K562 (cell line): ENCODE measurements around the gene ASIC3. TPM values are rescaled to one million over a fixed set of nuclear protein-coding genes. Genes with fewer than 3 reads are reported as not detected.
A peak's percentile ranks its signal among the peaks of the same experiment; 100 is the strongest.

Source experiments
- BCOR ChIP-seq: fragments of 450-650 bp; IDR thresholded peaks from 2 replicates; pipeline ENCODE4 v1.6.1; 2016
- BRF1 ChIP-seq: IDR thresholded peaks from 3 replicates; pipeline ENCODE4 v1.6.1; 2011; ENCODE audit warnings: borderline replicate concordance, mild to moderate bottlenecking; ENCODE audit not compliant: insufficient read length; ENCODE audit errors: extremely low read depth
- JUND ChIP-seq, 2 experiments: IDR thresholded peaks; 2 replicates in 1 of 2; 3 replicates in 1 of 2; pipeline ENCODE4 v1.6.1; 2011; ENCODE audit warnings: borderline replicate concordance in 2 of 2, low read depth in 2 of 2, low read length in 2 of 2, improper control_type of control experiment in 1 of 2, missing biosample characterization in 1 of 2, missing genetic modification characterization in 1 of 2, missing genetic modification reagents in 1 of 2
- MEF2A ChIP-seq: IDR thresholded peaks from 2 replicates; pipeline ENCODE4 v1.6.1; 2011; ENCODE audit warnings: low read depth, mild to moderate bottlenecking, low read length, moderate library complexity; ENCODE audit not compliant: control insufficient read depth
- POU5F1 ChIP-seq: fragments of 150-350 bp; IDR thresholded peaks from 2 replicates; pipeline ENCODE4 v1.6.1; 2014; ENCODE audit warnings: borderline replicate concordance, low read length, low read depth, mild to moderate bottlenecking; ENCODE audit not compliant: partially characterized antibody
- RB1 ChIP-seq: fragments of 450-650 bp; IDR thresholded peaks from 2 replicates; pipeline ENCODE4 v1.6.1; 2017; ENCODE audit warnings: low read depth, mild to moderate bottlenecking
- RBM34 ChIP-seq: fragments of 200-400 bp; formaldehyde crosslinking; IDR thresholded peaks from 2 replicates; pipeline ENCODE4 v1.6.1; 2018; ENCODE audit warnings: low read length, borderline replicate concordance; ENCODE audit not compliant: insufficient read depth
- SETDB1 ChIP-seq: IDR thresholded peaks from one replicate; pipeline ENCODE4 v1.6.1; 2012; ENCODE audit warnings: low read length, control low read depth, inconsistent platforms
- STAT5A ChIP-seq: IDR thresholded peaks from 2 replicates; pipeline ENCODE4 v1.6.1; 2012; ENCODE audit warnings: low read length, inconsistent platforms, borderline replicate concordance
- TARDBP ChIP-seq: fragments of 450-650 bp; IDR thresholded peaks from 2 replicates; pipeline ENCODE4 v1.6.1; 2016
- TCF3 ChIP-seq: sonication (generic); formaldehyde crosslinking; IDR thresholded peaks from 2 replicates; pipeline ENCODE4 v1.4.0; 2020; ENCODE audit warnings: mild to moderate bottlenecking, missing genetic modification reagents
- TEAD1 ChIP-seq, 2 experiments: fragments of 450-650 bp in 1 of 2; sonication (generic) in 1 of 2; formaldehyde crosslinking; IDR thresholded peaks; 2 replicates each; pipeline versions ENCODE4 v1.4.0 to v1.8.0; 2020 to 2022; ENCODE audit warnings: mild to moderate bottlenecking in 2 of 2, missing genetic modification reagents in 1 of 2
- TGIF2 ChIP-seq: sonication (generic); formaldehyde crosslinking; IDR thresholded peaks from 2 replicates; pipeline ENCODE4 v1.8.1; 2022; ENCODE audit warnings: mild to moderate bottlenecking, missing genetic modification reagents, moderate library complexity
- ZNF12 ChIP-seq: sonication (generic); formaldehyde crosslinking; IDR thresholded peaks from 2 replicates; pipeline ENCODE4 v1.4.0; 2020; ENCODE audit warnings: mild to moderate bottlenecking, missing genetic modification reagents
- ZNF197 ChIP-seq: fragments of 200-800 bp; sonication (Bioruptor generic); IDR thresholded peaks from 2 replicates; pipeline ENCODE4 v1.6.1; 2016; ENCODE audit warnings: low read depth, missing genetic modification characterization, missing compliant biosample characterization
- ZNF212 ChIP-seq: fragments of 450-650 bp; formaldehyde crosslinking; IDR thresholded peaks from 2 replicates; pipeline ENCODE4 v1.4.0; 2020; ENCODE audit warnings: mild to moderate bottlenecking
- polyA plus RNA-seq, 8 experiments: library from polyadenylated mRNA; depleted of rRNA in 4 of 8; stranded (reverse) in 5 of 8; unstranded in 3 of 8; fragments of >200 nt; fragmentation: Nextera tagmentation in 2 of 8; fragmentation: Illumina TruSeq in 1 of 8; extraction: Ambion mirVana in 2 of 8; extraction: Trizol in 1 of 8; gene quantifications; 2 replicates each; pipeline versions ENCODE4 v1.2.1 to v1.2.3, GENCODE V29; 2011 to 2014; ENCODE audit warnings: inconsistent platforms in 1 of 8, missing spikeins in 1 of 8
- total RNA-seq, 7 experiments: library from RNA; depleted of rRNA in 6 of 7; stranded (reverse); fragments of >200 nt in 6 of 7; fragmentation: Illumina TruSeq in 2 of 7; extraction: Trizol in 2 of 7; gene quantifications; 2 replicates each; pipeline versions ENCODE4 v1.2.1 to v1.2.3, GENCODE V29; 2011 to 2021; ENCODE audit warnings: low replicate concordance in 1 of 7
- TF ChIP-seq, protein P1 (sequence below): fragments of 450-650 bp; IDR thresholded peaks from 2 replicates; pipeline ENCODE4 v1.7.0; 2016; ENCODE audit warnings: borderline replicate concordance
- TF ChIP-seq, protein P2 (sequence below), 2 experiments: fragments of 250-450 bp in 1 of 2; fragments of 450-650 bp in 1 of 2; sonication (Bioruptor Pico) in 1 of 2; IDR thresholded peaks; 2 replicates each; pipeline versions ENCODE4 v1.6.1 to v1.8.0; 2016 to 2021; ENCODE audit warnings: mild to moderate bottlenecking in 2 of 2, moderate library complexity in 2 of 2, missing compliant biosample characterization in 1 of 2, missing genetic modification characterization in 1 of 2
- TF ChIP-seq, protein P3 (sequence below): fragments of 450-650 bp; formaldehyde crosslinking; IDR thresholded peaks from 2 replicates; pipeline ENCODE4 v1.4.0; 2022; ENCODE audit warnings: mild to moderate bottlenecking, moderate library complexity
- TF ChIP-seq, protein P4 (sequence below): sonication (generic); formaldehyde crosslinking; IDR thresholded peaks from 2 replicates; pipeline ENCODE4 v1.8.0; 2022; ENCODE audit warnings: missing genetic modification reagents, mild to moderate bottlenecking, borderline replicate concordance

ASIC3 gene
- total and polyA plus RNA-seq, 9 of the 15 experiments (the other 6 are each of a cell fraction or from before 2014, with no cell fraction given): 0.11 to 5.0 (median 0.87) TPM

DNA sequence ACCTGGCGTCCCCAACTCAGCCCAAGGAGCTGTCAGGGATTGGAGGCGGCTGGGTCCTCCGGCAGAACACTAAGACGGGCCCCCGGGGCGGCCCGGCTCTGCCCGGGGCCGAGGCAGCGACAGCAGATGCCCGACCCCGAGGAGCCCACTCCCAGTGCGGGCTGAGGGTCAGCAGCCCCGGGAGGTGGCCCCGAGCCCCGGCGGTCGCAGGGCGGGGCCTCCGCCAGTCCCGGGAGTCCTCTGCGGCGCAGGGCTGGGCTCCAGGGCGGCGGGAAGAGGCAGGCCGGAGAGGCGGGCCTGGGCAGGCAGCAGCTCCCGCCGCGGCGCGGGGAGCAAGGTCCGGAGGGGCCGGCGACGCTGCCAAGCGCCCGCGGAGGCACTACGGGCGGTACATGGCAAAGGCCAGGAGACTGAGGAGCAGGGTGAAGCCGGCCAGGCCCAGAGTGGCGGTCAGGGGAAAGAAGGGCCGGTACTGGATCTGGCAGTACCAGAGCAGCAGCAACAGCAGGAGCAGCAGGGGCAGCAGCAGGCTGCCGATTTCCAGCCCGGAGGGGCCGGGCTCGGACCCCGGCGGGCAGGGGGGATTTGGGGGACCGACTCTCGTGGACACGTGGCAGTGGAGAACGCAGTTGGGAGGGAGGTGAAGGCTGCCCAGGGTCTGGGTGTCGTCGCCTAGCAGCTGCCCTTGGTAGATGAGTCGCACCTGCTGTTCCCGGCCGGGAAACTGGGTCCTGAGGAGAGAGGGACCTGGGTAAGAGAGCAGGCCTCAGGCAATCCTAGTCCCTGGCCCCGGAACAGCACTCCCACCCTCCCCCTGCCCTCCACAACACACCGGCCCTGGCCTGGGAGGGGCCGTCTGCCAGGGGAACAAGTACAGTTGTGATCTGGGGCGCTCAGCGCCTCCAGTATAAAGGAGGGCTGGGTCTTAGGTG lies 33.1 kb downstream of the ASIC3 start (continued):
- TF ChIP-seq TARDBP (peak; percentile 12; the same call in 1 of the 2 replicates), POU5F1 (peak; percentile 43), ZNF212 (CRISPR knock-in tag) (peak; percentile 14; the same call in 1 of the 2 replicates), RB1 (peak; percentile 55), TGIF2 (peak; percentile 63; the same call in 1 of the 2 replicates), ZNF12 (CRISPR knock-in tag) (0 out of 2 replicates have a peak, but pooled peaks have one; percentile 18), MEF2A (no peak), TCF3 (CRISPR knock-in tag) (no peak), SETDB1 (no peak), BCOR (0 out of 2 replicates have a peak, but pooled peaks have one; percentile 11), RBM34 (0 out of 2 replicates have a peak, but pooled peaks have one; percentile 74), TEAD1 (CRISPR knock-in tag; IDR thresholded peaks at IDR 0.05) (0 out of 4 replicates have a peak, but pooled peaks have one; percentile 13 to 41), BRF1 (no peak), STAT5A (no peak; the same call in 1 of the 2 replicates), ZNF197 (CRISPR knock-in tag) (peak; percentile 53), JUND (IDR thresholded peaks at IDR 0.05; ENCODE audit: borderline replicate concordance, low read depth, low read length) (no peak), JUND (tag; IDR thresholded peaks at IDR 0.05; ENCODE audit: borderline replicate concordance, low read depth, low read length) (no peak)
- TF ChIP-seq, protein P1, sequence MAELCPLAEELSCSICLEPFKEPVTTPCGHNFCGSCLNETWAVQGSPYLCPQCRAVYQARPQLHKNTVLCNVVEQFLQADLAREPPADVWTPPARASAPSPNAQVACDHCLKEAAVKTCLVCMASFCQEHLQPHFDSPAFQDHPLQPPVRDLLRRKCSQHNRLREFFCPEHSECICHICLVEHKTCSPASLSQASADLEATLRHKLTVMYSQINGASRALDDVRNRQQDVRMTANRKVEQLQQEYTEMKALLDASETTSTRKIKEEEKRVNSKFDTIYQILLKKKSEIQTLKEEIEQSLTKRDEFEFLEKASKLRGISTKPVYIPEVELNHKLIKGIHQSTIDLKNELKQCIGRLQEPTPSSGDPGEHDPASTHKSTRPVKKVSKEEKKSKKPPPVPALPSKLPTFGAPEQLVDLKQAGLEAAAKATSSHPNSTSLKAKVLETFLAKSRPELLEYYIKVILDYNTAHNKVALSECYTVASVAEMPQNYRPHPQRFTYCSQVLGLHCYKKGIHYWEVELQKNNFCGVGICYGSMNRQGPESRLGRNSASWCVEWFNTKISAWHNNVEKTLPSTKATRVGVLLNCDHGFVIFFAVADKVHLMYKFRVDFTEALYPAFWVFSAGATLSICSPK: 0 out of 2 replicates have a peak, but pooled peaks have one; percentile 57
- TF ChIP-seq, protein P2, sequence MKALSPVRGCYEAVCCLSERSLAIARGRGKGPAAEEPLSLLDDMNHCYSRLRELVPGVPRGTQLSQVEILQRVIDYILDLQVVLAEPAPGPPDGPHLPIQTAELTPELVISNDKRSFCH (CRISPR knock-in tag; IDR thresholded peaks at IDR 0.05): 0 out of 2 replicates have a peak, but pooled peaks have one; percentile 24
- TF ChIP-seq, protein P2 (tag; IDR thresholded peaks at IDR 0.05): no peak
- TF ChIP-seq, protein P3, sequence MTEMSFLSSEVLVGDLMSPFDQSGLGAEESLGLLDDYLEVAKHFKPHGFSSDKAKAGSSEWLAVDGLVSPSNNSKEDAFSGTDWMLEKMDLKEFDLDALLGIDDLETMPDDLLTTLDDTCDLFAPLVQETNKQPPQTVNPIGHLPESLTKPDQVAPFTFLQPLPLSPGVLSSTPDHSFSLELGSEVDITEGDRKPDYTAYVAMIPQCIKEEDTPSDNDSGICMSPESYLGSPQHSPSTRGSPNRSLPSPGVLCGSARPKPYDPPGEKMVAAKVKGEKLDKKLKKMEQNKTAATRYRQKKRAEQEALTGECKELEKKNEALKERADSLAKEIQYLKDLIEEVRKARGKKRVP (CRISPR knock-in tag): no peak; the same call in 1 of the 2 replicates
- TF ChIP-seq, protein P4, sequence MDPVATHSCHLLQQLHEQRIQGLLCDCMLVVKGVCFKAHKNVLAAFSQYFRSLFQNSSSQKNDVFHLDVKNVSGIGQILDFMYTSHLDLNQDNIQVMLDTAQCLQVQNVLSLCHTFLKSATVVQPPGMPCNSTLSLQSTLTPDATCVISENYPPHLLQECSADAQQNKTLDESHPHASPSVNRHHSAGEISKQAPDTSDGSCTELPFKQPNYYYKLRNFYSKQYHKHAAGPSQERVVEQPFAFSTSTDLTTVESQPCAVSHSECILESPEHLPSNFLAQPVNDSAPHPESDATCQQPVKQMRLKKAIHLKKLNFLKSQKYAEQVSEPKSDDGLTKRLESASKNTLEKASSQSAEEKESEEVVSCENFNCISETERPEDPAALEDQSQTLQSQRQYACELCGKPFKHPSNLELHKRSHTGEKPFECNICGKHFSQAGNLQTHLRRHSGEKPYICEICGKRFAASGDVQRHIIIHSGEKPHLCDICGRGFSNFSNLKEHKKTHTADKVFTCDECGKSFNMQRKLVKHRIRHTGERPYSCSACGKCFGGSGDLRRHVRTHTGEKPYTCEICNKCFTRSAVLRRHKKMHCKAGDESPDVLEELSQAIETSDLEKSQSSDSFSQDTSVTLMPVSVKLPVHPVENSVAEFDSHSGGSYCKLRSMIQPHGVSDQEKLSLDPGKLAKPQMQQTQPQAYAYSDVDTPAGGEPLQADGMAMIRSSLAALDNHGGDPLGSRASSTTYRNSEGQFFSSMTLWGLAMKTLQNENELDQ (CRISPR knock-in tag): no peak
